ENCODE measurements around the gene DAGLB. TPM values are rescaled to one million over a fixed set of nuclear protein-coding genes. Genes with fewer than 3 reads are reported as not detected.

The DAGLB gene
- total RNA-seq, 2 experiments from 2014 or later = 12.4 to 19.5 TPM

GRCh38 chr7:6448943-6449543, 1.3 kb upstream of the DAGLB start:
- no peaks in the 10 kb centered on the region for H3K9me3 ChIP-seq (ENCODE audit: low read length)
- no peak for DNase-seq (ENCODE audit: low spot score)
- BruUV-seq (replicated peaks) = no TSS peak
- no peak for TF ChIP-seq EZH2phosphoT487 (IDR thresholded peaks at IDR 0.05; ENCODE audit: borderline replicate concordance, low read depth, low read length)
- TF ChIP-seq, protein P1, sequence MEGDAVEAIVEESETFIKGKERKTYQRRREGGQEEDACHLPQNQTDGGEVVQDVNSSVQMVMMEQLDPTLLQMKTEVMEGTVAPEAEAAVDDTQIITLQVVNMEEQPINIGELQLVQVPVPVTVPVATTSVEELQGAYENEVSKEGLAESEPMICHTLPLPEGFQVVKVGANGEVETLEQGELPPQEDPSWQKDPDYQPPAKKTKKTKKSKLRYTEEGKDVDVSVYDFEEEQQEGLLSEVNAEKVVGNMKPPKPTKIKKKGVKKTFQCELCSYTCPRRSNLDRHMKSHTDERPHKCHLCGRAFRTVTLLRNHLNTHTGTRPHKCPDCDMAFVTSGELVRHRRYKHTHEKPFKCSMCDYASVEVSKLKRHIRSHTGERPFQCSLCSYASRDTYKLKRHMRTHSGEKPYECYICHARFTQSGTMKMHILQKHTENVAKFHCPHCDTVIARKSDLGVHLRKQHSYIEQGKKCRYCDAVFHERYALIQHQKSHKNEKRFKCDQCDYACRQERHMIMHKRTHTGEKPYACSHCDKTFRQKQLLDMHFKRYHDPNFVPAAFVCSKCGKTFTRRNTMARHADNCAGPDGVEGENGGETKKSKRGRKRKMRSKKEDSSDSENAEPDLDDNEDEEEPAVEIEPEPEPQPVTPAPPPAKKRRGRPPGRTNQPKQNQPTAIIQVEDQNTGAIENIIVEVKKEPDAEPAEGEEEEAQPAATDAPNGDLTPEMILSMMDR (conservative IDR thresholded peaks at IDR 0.05; ENCODE audit: low read length) = no peak
- intact Hi-C loops (cut with micrococcal nuclease; ENCODE audit: unreplicated experiment) = no loop called here
- no peak overlapping the region for H2AFZ ChIP-seq (ENCODE audit: low read length)
- peaks cover 20% of the 10 kb centered on the region for H3K36me3 ChIP-seq (ENCODE audit: insufficient read depth, low read length)
- H3K4me2 ChIP-seq (ENCODE audit: low read length) = peak overlapping the region; percentile 97
- no peaks in the 10 kb centered on the region for H4K20me1 ChIP-seq (ENCODE audit: insufficient read depth, low read length)
- H3K4me3 ChIP-seq (ENCODE audit: low read depth, low read length, poor library complexity, severe bottlenecking) = peak overlapping the region; percentile 89
- POLR2A ChIA-PET = interaction anchor here (0.6 to 2.0 kb wide), 4 partner anchors 11 to 99 kb away, joined by 3 to 19 read pairs (median 3); no protein-coding TSS in a partner anchor
- peaks cover 27% of the 10 kb centered on the region for H3K79me2 ChIP-seq (ENCODE audit: insufficient read depth, low read depth, low read length)
- CTCF ChIA-PET (ENCODE audit: unreplicated experiment) = no interaction called here
- H3K27ac ChIP-seq (ENCODE audit: low read depth, low read length, poor library complexity, severe bottlenecking) = no peak overlapping the region
- no peaks in the 10 kb centered on the region for H3K9me2 ChIP-seq (ENCODE audit: insufficient read depth, low read length)
- H3K4me1 ChIP-seq (ENCODE audit: insufficient read depth, low read length, poor library complexity, severe bottlenecking) = peaks cover 13% of the 10 kb centered on the region

- BruUV-seq (replicated peaks) = no TSS peak
- intact Hi-C loops (cut with micrococcal nuclease; ENCODE audit: unreplicated experiment) = no loop called here
- Histone ChIP-seq H3K4me2 (ENCODE audit: low read length) (peak overlapping the region; percentile 89), H3K9me3 (ENCODE audit: low read length) (no peaks in the 10 kb centered on the region), H4K20me1 (ENCODE audit: insufficient read depth, low read length) (no peaks in the 10 kb centered on the region), H3K4me3 (ENCODE audit: low read depth, low read length, poor library complexity, severe bottlenecking) (peak overlapping the region; percentile 89), H3K27ac (ENCODE audit: low read depth, low read length, poor library complexity, severe bottlenecking) (peak overlapping the region; percentile 58), H3K4me1 (ENCODE audit: insufficient read depth, low read length, poor library complexity, severe bottlenecking) (peaks cover 13% of the 10 kb centered on the region), H2AFZ (ENCODE audit: low read length) (peak overlapping the region; percentile 78), H3K36me3 (ENCODE audit: insufficient read depth, low read length) (peaks cover 39% of the 10 kb centered on the region), H3K9me2 (ENCODE audit: insufficient read depth, low read length) (no peaks in the 10 kb centered on the region), H3K79me2 (ENCODE audit: insufficient read depth, low read depth, low read length) (peaks cover 35% of the 10 kb centered on the region)
- CTCF ChIA-PET (ENCODE audit: unreplicated experiment) = no interaction called here
- TF ChIP-seq, protein P1 (conservative IDR thresholded peaks at IDR 0.05; ENCODE audit: low read length) = no peak
- TF ChIP-seq EZH2phosphoT487 (IDR thresholded peaks at IDR 0.05; ENCODE audit: borderline replicate concordance, low read depth, low read length) = no peak
- peak; percentile 73 for DNase-seq (ENCODE audit: low spot score)
- POLR2A ChIA-PET = interaction anchor here (0.6 to 2.0 kb wide), 9 partner anchors 9 to 590 kb away, joined by 3 to 19 read pairs (median 4); no protein-coding TSS in a partner anchor
Measured at GRCh38 chr7:6446838-6447580, 745 bp downstream of the DAGLB start.

All from OCI-LY7 (cell line).